BE2C (cell line): ENCODE data around the gene NRROS.

Experiments used
- DNase-seq: peaks from one replicate; pipeline ENCODE4 v3.0.0-alpha.2; 2020
- H3K27me3 ChIP-seq: fragments of 250-450 bp; sonication (Bioruptor Pico); 2 replicates; pipeline ENCODE4 v1.5.1; 2020; ENCODE audit warnings: mild to moderate bottlenecking
- H3K36me3 ChIP-seq: fragments of 250-450 bp; sonication (Bioruptor Pico); 2 replicates; pipeline ENCODE4 v1.5.1; 2020; ENCODE audit warnings: mild to moderate bottlenecking
- H3K4me1 ChIP-seq: fragments of 250-450 bp; sonication (Bioruptor Pico); 2 replicates; pipeline ENCODE4 v1.5.1; 2020
- H3K4me3 ChIP-seq: 2 replicates; pipeline ENCODE4 v1.5.1; 2011; ENCODE audit warnings: low read depth, low read length
- H3K9me3 ChIP-seq: fragments of 250-450 bp; sonication (Bioruptor Pico); 2 replicates; pipeline ENCODE4 v1.5.1; 2020
- TF ChIP-seq, protein P1 (sequence below): IDR thresholded peaks from 2 replicates; pipeline ENCODE4 v1.5.1; 2012; ENCODE audit warnings: mild to moderate bottlenecking, low read depth, low read length

The NRROS gene

DNA sequence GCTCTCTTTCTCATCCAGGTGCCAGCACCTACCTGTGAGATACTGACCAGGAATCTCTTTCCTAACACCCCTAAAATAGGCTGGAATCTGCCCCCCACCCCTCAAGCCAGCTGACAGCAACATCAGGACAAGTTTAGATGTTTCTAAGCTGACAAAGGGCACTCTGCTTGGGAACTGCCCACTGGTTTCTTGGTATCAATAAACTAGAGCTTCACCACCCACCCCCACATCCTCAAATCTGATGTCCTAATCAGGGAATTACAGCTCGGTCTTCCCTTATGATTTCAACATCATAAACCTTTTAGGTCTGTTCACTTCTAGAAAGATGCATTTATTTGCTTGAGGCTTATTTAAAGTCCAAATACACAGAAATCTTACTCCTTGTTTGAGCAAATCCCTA lies 37.9 kb downstream of the NRROS start:
- peaks cover 10% of the 10 kb centered on the region for H3K27me3 ChIP-seq
- no peaks in the 10 kb centered on the region for H3K4me1 ChIP-seq
- H3K4me3 ChIP-seq, result no peak overlapping the region
- H3K9me3 ChIP-seq, result no peaks in the 10 kb centered on the region
- H3K36me3 ChIP-seq, result no peaks in the 10 kb centered on the region
- no peak for DNase-seq
- TF ChIP-seq, protein P1, sequence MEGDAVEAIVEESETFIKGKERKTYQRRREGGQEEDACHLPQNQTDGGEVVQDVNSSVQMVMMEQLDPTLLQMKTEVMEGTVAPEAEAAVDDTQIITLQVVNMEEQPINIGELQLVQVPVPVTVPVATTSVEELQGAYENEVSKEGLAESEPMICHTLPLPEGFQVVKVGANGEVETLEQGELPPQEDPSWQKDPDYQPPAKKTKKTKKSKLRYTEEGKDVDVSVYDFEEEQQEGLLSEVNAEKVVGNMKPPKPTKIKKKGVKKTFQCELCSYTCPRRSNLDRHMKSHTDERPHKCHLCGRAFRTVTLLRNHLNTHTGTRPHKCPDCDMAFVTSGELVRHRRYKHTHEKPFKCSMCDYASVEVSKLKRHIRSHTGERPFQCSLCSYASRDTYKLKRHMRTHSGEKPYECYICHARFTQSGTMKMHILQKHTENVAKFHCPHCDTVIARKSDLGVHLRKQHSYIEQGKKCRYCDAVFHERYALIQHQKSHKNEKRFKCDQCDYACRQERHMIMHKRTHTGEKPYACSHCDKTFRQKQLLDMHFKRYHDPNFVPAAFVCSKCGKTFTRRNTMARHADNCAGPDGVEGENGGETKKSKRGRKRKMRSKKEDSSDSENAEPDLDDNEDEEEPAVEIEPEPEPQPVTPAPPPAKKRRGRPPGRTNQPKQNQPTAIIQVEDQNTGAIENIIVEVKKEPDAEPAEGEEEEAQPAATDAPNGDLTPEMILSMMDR, result no peak

GRCh38 chr3:196677931-196678330 lies 38.4 kb downstream of the NRROS start:
- Histone ChIP-seq H3K27me3 (peaks cover 10% of the 10 kb centered on the region), H3K4me3 (no peak overlapping the region), H3K4me1 (no peaks in the 10 kb centered on the region), H3K9me3 (no peaks in the 10 kb centered on the region), H3K36me3 (no peaks in the 10 kb centered on the region)
- no peak for DNase-seq
- TF ChIP-seq, protein P1, result no peak

DNA sequence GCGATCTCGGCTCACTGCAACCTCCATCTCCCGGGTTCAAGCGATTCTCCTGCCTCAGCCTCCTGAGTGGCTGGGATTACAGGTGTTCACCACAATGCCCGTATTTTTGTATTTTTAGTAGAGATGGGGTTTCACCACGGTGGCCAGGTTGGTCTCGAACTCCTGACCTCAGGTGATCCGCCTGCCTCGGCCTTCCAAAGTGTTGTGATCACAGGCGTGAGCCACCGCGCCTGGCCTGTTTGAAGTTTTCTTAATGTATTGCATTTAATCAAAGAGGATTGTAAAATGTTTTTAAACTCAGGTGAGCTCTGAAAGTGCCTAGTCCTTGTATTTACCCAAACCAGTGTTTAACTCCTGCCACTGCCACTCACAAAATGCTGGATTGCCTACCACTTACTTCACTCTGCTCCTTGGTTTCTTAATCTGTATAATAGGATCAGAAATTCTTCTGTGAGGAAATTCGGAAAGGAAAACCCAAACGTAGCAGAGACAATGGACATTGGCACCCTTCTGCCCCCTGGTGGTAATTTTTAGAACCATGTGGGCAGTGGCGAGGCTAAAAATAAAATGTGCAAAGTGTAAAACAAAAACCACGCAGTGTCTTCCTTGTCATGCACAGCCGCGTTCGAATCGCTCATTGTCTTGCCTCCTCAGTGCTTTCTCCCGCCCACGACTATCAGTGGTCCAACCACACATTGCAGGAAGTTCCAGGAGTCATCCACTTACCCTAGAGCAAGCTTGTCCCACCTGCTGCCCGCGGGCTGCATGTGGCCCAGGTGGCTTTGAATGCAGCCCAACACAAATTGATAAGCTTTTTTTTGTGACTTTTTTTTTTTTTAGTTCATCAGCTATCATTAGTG lies 45.3 kb downstream of the NRROS start:
- Histone ChIP-seq H3K36me3 (no peaks in the 10 kb centered on the region), H3K4me3 (peak overlapping the region; percentile 16), H3K27me3 (peaks cover 6% of the 10 kb centered on the region), H3K4me1 (no peaks in the 10 kb centered on the region), H3K9me3 (no peaks in the 10 kb centered on the region)
- TF ChIP-seq, protein P1, result peak; percentile 92
- peak; percentile 64 for DNase-seq

GRCh38 chr3:196686436-196686835 lies 46.9 kb downstream of the NRROS start:
- Histone ChIP-seq H3K4me1 (no peaks in the 10 kb centered on the region), H3K36me3 (no peaks in the 10 kb centered on the region), H3K27me3 (no peaks in the 10 kb centered on the region), H3K4me3 (no peak overlapping the region), H3K9me3 (no peaks in the 10 kb centered on the region)
- TF ChIP-seq, protein P1, result no peak
- DNase-seq, result no peak

DNA sequence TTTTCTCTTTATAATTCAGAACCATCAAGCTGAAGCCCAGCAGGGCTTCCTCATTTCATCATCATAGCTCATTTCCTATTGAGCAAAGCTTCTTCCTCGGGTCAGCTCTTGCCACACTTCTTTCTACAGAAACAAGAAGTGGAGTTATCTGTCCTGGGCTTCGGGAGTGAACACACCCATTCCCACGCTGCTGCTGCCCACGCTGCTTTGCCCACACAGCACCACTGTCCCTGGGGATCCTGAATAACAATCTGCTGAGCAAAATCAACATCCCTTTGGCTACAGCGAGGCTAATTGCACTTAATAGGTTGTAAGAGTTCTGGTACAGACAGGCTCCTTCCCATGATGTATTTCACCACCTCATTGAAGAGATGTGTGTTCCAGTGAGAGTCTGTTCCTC lies 48.9 kb downstream of the NRROS start:
- TF ChIP-seq, protein P1, result no peak
- Histone ChIP-seq H3K4me1 (no peaks in the 10 kb centered on the region), H3K4me3 (no peak overlapping the region), H3K27me3 (no peaks in the 10 kb centered on the region), H3K36me3 (no peaks in the 10 kb centered on the region), H3K9me3 (no peaks in the 10 kb centered on the region)
- peak; percentile 29 for DNase-seq

DNA sequence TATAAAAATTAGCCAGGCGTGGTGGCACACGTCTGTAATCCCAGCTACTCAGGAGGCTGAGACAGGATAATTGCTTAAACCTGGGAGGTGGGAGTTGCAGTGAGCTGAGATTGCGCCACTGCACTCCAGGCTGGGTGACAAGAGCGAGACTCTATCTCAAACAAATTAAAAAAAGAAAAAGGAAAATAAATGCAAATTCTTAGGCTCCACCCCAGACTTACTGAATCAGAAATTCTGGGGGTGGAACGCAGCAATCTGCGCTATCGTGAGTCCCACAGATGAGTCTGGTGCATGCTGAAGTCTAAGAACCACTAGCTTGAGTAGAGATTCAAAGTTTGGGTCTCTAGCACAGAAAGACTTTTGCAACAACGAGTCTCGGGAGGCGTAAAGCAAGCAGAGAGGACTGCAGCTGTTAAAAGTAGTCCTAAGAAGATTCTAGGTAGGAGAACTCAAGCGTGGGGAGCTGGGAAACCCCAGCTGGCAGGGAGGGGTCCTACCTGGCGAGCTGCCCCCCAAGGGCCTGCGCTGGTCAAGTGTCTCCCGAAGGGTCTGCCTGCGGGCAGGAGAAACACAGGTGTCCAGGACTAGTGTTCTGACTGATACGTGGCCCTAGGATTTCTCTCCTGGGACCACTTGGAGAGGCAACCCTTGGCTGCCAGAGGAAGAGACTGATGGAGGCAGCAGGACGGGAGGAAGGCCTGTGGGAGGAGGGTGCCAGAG lies 50.6 kb downstream of the NRROS start:
- H3K27me3 ChIP-seq, result no peaks in the 10 kb centered on the region
- H3K36me3 ChIP-seq, result no peaks in the 10 kb centered on the region
- no peak for DNase-seq
- H3K4me3 ChIP-seq, result no peak overlapping the region
- TF ChIP-seq, protein P1, result no peak
- H3K9me3 ChIP-seq, result no peaks in the 10 kb centered on the region
- no peaks in the 10 kb centered on the region for H3K4me1 ChIP-seq
